Kidney capillary endothelial cell (primary cell): Measurements from ENCODE around the gene CHST6.
"Not testable (repeated sequence)": the region's sequence is repeated elsewhere in the genome, so short reads cannot be mapped to it uniquely, and the experiment has no call there.

Experiments
- DNase-seq: peaks from one replicate; pipeline ENCODE4 v3.0.0-alpha.2; 2018; ENCODE audit warnings: low spot score

Gene CHST6

GRCh38 chr16:75495076-75495674 lies at the start of gene CHST6:
CHST6 (minus strand) TSS chr16:75495441; CDS start chr16:75479828, 15,613 bp downstream.
- DNase-seq = no peak

DNA sequence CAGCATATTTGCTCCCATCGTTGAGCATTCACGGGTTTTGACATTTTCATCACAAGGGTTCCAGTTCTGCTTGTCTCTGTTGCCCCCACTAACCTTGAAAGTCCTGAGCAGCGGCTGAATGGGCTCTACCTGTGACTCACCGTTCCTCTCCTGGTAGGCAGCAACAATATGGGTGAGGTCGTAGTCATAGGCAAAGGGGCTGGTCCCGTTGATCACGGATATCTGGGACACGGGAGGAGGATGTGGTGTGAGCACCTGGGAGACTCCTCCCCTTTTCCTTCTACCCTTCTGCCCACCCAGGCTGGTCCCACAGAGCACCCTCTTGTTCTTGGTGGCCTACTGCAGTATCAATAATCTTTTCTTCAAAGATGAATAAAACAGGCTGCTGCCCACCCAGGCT lies 47.2 kb upstream of the CHST6 start:
- DNase-seq = not testable (repeated sequence)

DNA sequence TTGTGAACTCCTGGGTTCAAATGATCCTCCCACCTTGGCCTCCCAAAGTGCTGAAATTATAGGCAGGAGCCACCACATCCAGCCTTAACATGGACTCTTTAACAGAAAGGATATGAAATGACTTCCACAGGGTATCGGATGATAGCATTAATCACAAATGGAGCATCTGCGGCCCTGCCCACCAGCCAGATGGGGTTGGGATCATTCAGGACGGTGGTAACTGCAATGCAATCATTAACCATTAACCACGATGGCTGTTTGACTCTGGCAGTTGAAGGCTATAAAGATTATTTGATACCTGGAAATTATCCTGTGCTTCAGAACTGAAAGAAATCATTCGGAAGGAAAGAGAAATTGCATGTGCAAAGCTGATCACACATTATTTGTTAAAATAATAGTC lies 46.0 kb upstream of the CHST6 start:
- no peak for DNase-seq

GRCh38 chr16:75538882-75539565 lies 43.8 kb upstream of the CHST6 start:
- DNase-seq = not testable (repeated sequence)

- no peak for DNase-seq
Observed at GRCh38 chr16:75537776-75538175, 42.5 kb upstream of the CHST6 start.

GRCh38 chr16:75535901-75536300 lies 40.7 kb upstream of the CHST6 start, which contains the start of gene CHST5:
CHST5 (minus strand) TSS chr16:75536108; CDS start chr16:75530384, 5,724 bp downstream.
- DNase-seq = no peak

- DNase-seq = no peak
Observed at GRCh38 chr16:75535211-75535843, 40.1 kb upstream of the CHST6 start.

- no peak for DNase-seq
Observed at GRCh38 chr16:75534560-75535205, 39.4 kb upstream of the CHST6 start.

GRCh38 chr16:75532791-75533190 lies 37.5 kb upstream of the CHST6 start:
- no peak for DNase-seq

- DNase-seq = no peak
Observed at GRCh38 chr16:75532142-75532765, 37.0 kb upstream of the CHST6 start.

- DNase-seq = no peak
Observed at GRCh38 chr16:75529959-75530358, 34.7 kb upstream of the CHST6 start.

GRCh38 chr16:75529056-75529905 lies 34.0 kb upstream of the CHST6 start:
- DNase-seq = no peak

DNA sequence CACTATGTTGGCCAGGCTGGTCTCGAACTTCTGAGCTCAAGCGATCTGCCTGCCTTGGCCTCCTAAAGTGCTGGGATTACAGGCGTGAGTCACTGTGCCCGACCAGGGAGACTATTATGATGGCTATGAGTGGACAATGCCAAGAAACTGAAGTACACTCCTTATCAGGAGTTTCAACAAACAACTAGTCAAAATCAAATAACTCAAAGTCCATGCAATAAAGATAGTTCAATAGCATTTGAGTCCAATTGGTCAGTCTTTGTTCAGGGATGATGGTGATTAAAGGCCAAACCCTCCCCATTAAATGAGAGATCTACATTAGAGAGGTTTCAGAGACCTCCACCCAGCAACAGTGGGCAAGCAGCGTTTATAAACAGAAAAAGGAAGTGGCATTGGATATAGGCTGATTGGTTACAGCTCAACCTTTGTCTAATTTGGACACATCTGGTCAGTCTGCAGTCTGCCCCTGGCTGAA lies 32.6 kb upstream of the CHST6 start:
- DNase-seq = no peak

- DNase-seq = no peak
Observed at GRCh38 chr16:75526032-75526790, 31.0 kb upstream of the CHST6 start.

DNA sequence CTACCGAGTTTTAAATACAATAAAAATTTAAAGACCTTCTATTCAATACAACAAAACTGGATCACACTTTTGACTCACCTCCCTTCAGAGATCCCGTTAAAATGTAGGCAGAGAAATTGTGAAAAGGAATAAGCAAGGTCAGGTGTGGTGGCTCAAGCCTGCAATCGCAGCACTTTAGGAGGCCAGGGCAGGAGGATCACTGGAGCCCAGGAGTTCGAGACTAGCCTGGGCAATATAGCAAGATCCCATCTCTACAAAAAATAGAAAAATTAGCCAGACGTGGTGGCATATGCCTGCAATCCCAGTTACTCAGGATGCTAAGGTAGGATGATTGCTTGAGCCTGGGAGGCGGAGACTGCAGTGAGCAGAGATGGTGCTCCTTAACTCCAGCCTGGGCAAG lies 23.9 kb upstream of the CHST6 start:
- DNase-seq = no peak

- not testable (repeated sequence) for DNase-seq
Observed at GRCh38 chr16:75516189-75516966, 21.1 kb upstream of the CHST6 start.

DNA sequence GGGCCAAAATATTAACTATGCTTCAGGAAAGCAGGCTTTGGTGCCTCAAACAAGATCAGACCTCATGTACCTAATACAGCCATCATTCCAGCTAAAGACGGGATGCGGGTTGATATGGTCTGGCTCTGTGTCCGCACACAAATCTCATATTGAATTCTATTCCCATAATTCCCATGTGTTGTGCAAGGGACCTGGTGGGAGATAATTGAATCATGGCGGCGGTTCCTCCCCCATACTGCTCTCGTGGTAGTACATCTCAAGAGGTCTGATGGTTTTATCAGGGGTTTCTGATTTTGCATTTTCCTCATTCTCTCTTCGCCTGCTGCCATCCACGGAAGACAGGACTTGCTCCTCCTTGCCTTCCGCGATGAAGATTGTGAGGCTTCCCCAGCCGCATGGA lies 19.1 kb upstream of the CHST6 start:
- DNase-seq = no peak

DNA sequence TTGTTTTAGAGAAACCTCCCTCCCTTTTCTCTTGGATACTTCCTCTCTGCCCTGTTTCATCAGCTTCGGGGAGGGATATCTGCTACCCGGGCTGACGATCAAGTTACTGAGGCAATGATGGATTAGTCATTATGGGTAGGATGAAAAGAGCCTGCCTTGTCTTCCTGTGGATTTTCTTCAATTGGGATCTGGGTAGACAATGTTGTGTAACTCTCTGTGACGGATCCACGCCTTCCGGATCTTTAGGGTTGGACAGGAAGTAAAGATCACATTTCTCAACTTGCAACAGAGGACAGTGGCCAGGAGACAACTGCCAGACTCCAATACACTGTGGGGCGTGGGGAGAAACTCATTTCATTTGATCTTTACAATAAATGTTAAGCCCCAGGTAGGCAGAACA lies 11.3 kb upstream of the CHST6 start:
- DNase-seq = peak; percentile 53

- DNase-seq = no peak
Observed at GRCh38 chr16:75506107-75506506, 10.9 kb upstream of the CHST6 start.

GRCh38 chr16:75503801-75504200 lies 8.6 kb upstream of the CHST6 start:
- DNase-seq = no peak
